ENCODE results near the gene DNAJC17. TPM values are rescaled to one million over a fixed set of nuclear protein-coding genes. Genes with fewer than 3 reads are reported as not detected.

The DNAJC17 gene
- total RNA-seq, 2 donors from 2014 or later, result 38.1 to 48.0 TPM

DNA sequence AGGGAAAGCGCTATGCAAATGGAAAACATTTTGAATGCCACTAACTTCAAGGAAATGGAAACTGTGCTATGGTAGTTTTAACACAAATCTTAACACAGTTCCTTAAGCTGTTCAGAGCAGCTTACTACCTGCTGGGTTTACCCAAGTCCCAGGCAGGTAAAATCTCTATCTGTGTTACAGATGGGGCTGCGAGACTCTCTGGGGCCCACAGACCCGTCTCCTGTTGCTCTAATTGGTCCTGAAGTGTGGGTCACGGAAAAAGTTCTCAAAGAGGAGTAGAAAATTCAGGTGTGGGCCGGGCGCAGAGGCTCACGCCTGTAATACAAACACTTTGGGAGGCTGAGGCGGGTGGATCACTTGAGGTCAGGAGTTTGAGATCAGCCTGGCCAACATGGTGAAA, 17.3 kb downstream of the DNAJC17 start:
- no peaks in the 10 kb centered on the region for H3K36me3 ChIP-seq
- no peak overlapping the region for H3K27ac ChIP-seq
- no peak for DNase-seq
- TF ChIP-seq, protein P1, sequence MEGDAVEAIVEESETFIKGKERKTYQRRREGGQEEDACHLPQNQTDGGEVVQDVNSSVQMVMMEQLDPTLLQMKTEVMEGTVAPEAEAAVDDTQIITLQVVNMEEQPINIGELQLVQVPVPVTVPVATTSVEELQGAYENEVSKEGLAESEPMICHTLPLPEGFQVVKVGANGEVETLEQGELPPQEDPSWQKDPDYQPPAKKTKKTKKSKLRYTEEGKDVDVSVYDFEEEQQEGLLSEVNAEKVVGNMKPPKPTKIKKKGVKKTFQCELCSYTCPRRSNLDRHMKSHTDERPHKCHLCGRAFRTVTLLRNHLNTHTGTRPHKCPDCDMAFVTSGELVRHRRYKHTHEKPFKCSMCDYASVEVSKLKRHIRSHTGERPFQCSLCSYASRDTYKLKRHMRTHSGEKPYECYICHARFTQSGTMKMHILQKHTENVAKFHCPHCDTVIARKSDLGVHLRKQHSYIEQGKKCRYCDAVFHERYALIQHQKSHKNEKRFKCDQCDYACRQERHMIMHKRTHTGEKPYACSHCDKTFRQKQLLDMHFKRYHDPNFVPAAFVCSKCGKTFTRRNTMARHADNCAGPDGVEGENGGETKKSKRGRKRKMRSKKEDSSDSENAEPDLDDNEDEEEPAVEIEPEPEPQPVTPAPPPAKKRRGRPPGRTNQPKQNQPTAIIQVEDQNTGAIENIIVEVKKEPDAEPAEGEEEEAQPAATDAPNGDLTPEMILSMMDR (IDR thresholded peaks at IDR 0.05), result no peak
- no peaks in the 10 kb centered on the region for H3K27me3 ChIP-seq
- no peak overlapping the region for H3K4me3 ChIP-seq
- H3K4me1 ChIP-seq, result peaks cover 23% of the 10 kb centered on the region
- H3K9me3 ChIP-seq, result no peaks in the 10 kb centered on the region
- intact Hi-C loops (cut with DNase I), result loop anchor here (10.0 kb wide), 1 partner anchor 105 kb away; the partner anchor contains the start of gene VPS18
- H3K9ac ChIP-seq (ENCODE audit: low read depth in 2 of 2, low read length in 2 of 2), result no peak overlapping the region

DNA sequence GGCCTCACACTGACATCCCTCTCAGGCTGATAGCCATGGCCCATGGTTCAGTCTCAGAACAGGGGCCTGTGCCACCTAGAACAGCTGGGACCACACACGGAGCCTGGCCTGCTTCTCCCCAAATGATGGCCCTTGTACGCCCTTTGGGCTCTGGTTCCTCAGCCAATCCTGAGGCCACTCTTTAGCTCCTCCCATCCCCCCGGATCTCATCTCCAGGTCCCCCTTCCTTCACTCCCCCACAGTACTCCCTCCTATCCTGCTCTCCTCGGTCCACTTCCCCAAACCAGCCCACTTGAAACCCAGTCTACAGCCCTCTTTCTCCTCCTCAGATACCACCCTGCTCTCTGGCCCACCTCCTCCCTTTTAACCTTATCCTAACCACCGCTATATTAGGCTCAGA, 18.2 kb downstream of the DNAJC17 start:
- H3K9ac ChIP-seq (ENCODE audit: low read depth in 2 of 2, low read length in 2 of 2), result peak overlapping the region in 1 of 2 donors; percentile 38
- H3K4me1 ChIP-seq, result peaks cover 17% of the 10 kb centered on the region
- no peak overlapping the region for H3K4me3 ChIP-seq
- TF ChIP-seq, protein P1 (IDR thresholded peaks at IDR 0.05), result no peak
- H3K27me3 ChIP-seq, result no peaks in the 10 kb centered on the region
- no peak for DNase-seq
- H3K27ac ChIP-seq, result peak overlapping the region; percentile 47
- no peaks in the 10 kb centered on the region for H3K36me3 ChIP-seq
- H3K9me3 ChIP-seq, result no peaks in the 10 kb centered on the region
- intact Hi-C loops (cut with DNase I), result loop anchor here (10.0 kb wide), 1 partner anchor 106 kb away; the partner anchor contains the start of gene VPS18

DNA sequence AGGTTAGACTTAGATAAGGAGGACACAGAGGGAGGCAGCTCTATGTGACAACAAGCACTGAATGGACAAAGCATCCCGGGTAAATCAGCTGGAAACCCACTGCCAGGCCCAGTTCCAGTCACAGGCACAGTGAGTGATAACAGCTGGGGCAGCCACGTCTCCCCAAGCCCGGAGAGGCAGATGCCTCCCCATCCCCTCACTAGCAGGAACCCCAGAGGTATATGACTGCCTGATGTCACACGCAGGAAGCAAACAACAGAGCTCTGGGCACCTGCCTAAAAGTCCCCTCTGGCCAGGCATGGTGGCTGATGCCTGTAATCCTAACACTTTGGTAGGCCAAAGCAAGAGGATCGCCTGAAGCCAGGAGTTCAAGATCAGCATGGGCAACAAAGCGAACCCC, 19.3 kb downstream of the DNAJC17 start:
- Histone ChIP-seq H3K4me1 (peaks cover 10% of the 10 kb centered on the region), H3K9me3 (no peaks in the 10 kb centered on the region), H3K4me3 (no peak overlapping the region), H3K27me3 (no peaks in the 10 kb centered on the region), H3K27ac (peak overlapping the region; percentile 79), H3K9ac (ENCODE audit: low read depth in 2 of 2, low read length in 2 of 2) (peak overlapping the region in 1 of 2 donors; percentile 76), H3K36me3 (no peaks in the 10 kb centered on the region)
- intact Hi-C loops (cut with DNase I), result loop anchor here (10.0 kb wide), 1 partner anchor 107 kb away; the partner anchor contains the start of gene VPS18
- TF ChIP-seq, protein P1 (IDR thresholded peaks at IDR 0.05), result no peak
- no peak for DNase-seq

DNA sequence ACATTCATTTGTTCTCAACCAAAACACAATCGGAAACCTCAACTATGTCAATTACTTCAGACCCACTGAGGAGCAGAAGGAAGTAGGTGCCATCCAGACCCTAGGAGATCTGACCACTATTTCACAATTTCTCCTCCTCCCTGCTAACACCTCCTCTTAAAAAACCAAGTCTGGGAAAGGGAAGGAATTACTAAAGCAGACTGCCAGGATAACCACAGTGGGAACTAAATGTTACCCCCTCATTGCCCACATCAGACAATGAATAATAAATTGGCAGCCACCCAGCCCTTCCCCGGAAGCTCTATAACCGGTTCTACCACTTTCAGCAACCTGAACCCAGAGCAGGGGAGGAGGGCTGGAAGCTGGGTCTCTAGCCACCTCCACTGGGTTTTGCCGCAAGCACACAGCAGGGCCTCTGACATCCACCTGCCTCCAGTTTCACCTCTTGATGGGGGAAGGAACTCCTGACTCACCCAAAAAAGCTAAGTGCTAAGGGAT, 19.9 kb downstream of the DNAJC17 start:
- peak; percentile 88 for DNase-seq
- Histone ChIP-seq H3K27ac (peak overlapping the region; percentile 79), H3K9ac (ENCODE audit: low read depth in 2 of 2, low read length in 2 of 2) (peak overlapping the region in 1 of 2 donors; percentile 76)

DNA sequence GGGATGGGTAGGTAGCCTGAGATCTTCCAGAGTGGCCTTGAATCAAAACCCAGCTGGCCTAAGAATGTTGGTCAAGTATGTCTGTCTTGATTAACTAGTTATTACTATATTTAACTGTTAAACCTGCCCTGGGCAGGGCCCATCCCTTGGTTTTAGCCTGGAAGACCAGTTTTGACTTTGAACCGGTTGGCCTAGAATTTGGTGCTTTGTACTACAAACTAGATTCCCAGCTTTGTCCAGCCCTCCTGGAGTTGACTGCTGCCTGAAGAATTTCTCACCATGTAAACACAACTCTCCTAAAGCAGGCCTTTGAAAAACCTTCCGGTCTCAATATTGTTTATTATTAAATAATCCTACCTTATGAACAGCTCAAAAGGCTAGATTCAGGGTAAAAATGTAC, 21.5 kb downstream of the DNAJC17 start:
- intact Hi-C loops (cut with DNase I), result loop anchor here (10.0 kb wide), 1 partner anchor 109 kb away; the partner anchor contains the start of gene VPS18
- no peak overlapping the region for H3K4me3 ChIP-seq
- peak overlapping the region; percentile 79 for H3K27ac ChIP-seq
- H3K4me1 ChIP-seq, result peaks cover 10% of the 10 kb centered on the region
- peak overlapping the region in 1 of 2 donors; percentile 36 for H3K9ac ChIP-seq (ENCODE audit: low read depth in 2 of 2, low read length in 2 of 2)
- no peaks in the 10 kb centered on the region for H3K9me3 ChIP-seq
- no peaks in the 10 kb centered on the region for H3K36me3 ChIP-seq
- no peaks in the 10 kb centered on the region for H3K27me3 ChIP-seq
- no peak for DNase-seq
- TF ChIP-seq, protein P1 (IDR thresholded peaks at IDR 0.05), result no peak

More for the DNA sequence above, 19.9 kb downstream of the DNAJC17 start:
- Histone ChIP-seq H3K4me3 (no peak overlapping the region), H3K9me3 (no peaks in the 10 kb centered on the region), H3K36me3 (no peaks in the 10 kb centered on the region), H3K4me1 (peaks cover 10% of the 10 kb centered on the region), H3K27me3 (no peaks in the 10 kb centered on the region)
- TF ChIP-seq, protein P1 (IDR thresholded peaks at IDR 0.05), result no peak
- intact Hi-C loops (cut with DNase I), result loop anchor here (10.0 kb wide), 1 partner anchor 107 kb away; the partner anchor contains the start of gene VPS18

Data from colonic mucosa (tissue), 4 donors.